ENCODE measurements around the gene WDTC1.

Gene WDTC1

DNA sequence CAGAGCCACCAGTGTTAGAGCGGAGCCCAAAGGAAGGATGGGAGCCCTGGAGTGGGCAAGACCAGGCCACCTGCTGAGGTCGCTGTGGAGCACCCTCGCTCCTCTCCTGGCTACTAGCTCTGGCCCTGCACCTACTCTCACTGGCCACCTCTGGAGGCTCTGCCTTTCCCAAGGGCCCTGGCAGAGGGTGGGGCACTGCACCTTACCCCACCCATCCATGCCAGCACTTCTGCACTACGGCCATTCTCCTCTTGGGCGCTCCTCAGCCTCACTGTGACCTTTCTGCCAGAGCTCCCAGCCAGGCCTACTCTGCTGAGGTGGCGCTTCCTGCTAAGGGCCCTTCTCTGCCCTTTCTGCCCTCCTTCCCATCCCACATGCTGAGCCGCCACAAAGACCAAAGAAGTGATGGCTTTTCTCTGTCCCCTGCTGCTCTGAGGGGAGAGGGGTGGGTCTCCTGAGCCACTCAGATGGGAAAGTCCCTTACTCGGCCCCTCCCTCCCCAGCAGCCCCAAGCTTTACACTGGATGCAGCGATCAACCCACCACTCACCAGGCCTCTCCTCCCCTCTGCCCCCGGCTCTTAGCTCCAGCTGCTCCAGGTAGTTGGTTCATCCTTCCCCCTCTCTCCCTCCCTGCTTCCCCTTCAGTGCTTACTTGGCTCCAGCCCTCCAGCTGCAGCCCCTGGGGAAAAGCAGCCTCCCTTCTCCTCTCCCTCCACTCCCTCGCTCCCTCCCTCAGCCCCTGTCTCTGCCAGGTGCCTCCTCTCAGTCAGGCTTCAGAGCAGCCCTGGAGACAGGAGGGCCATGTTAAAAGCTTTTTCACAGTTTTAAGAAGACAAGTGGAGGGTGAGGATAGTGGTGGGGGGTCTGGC lies 72.7 kb downstream of the WDTC1 start:
- Histone ChIP-seq H3K27me3 (ENCODE audit: insufficient read depth, poor library complexity, severe bottlenecking) (no peaks in the 10 kb centered on the region), H3K27ac (replicated peaks) (no peak overlapping the region), H3K4me3 (replicated peaks; ENCODE audit: insufficient read depth, low read length) (no peak overlapping the region)
- no peak for TF ChIP-seq GABPA (IDR thresholded peaks at IDR 0.05; ENCODE audit: low read depth)
- TF ChIP-seq SPI1 (IDR thresholded peaks at IDR 0.05; ENCODE audit: borderline replicate concordance, low read depth), result no peak
- TF ChIP-seq, protein P1, sequence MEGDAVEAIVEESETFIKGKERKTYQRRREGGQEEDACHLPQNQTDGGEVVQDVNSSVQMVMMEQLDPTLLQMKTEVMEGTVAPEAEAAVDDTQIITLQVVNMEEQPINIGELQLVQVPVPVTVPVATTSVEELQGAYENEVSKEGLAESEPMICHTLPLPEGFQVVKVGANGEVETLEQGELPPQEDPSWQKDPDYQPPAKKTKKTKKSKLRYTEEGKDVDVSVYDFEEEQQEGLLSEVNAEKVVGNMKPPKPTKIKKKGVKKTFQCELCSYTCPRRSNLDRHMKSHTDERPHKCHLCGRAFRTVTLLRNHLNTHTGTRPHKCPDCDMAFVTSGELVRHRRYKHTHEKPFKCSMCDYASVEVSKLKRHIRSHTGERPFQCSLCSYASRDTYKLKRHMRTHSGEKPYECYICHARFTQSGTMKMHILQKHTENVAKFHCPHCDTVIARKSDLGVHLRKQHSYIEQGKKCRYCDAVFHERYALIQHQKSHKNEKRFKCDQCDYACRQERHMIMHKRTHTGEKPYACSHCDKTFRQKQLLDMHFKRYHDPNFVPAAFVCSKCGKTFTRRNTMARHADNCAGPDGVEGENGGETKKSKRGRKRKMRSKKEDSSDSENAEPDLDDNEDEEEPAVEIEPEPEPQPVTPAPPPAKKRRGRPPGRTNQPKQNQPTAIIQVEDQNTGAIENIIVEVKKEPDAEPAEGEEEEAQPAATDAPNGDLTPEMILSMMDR (IDR thresholded peaks at IDR 0.05; ENCODE audit: insufficient read depth, low read length), result no peak
- TF ChIP-seq, protein P2, sequence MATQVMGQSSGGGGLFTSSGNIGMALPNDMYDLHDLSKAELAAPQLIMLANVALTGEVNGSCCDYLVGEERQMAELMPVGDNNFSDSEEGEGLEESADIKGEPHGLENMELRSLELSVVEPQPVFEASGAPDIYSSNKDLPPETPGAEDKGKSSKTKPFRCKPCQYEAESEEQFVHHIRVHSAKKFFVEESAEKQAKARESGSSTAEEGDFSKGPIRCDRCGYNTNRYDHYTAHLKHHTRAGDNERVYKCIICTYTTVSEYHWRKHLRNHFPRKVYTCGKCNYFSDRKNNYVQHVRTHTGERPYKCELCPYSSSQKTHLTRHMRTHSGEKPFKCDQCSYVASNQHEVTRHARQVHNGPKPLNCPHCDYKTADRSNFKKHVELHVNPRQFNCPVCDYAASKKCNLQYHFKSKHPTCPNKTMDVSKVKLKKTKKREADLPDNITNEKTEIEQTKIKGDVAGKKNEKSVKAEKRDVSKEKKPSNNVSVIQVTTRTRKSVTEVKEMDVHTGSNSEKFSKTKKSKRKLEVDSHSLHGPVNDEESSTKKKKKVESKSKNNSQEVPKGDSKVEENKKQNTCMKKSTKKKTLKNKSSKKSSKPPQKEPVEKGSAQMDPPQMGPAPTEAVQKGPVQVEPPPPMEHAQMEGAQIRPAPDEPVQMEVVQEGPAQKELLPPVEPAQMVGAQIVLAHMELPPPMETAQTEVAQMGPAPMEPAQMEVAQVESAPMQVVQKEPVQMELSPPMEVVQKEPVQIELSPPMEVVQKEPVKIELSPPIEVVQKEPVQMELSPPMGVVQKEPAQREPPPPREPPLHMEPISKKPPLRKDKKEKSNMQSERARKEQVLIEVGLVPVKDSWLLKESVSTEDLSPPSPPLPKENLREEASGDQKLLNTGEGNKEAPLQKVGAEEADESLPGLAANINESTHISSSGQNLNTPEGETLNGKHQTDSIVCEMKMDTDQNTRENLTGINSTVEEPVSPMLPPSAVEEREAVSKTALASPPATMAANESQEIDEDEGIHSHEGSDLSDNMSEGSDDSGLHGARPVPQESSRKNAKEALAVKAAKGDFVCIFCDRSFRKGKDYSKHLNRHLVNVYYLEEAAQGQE (IDR thresholded peaks at IDR 0.05; ENCODE audit: insufficient replicate concordance, low read depth), result no peak
- no peak for DNase-seq (ENCODE audit: low read depth in 1 of 2, low spot score in 1 of 2)

DNA sequence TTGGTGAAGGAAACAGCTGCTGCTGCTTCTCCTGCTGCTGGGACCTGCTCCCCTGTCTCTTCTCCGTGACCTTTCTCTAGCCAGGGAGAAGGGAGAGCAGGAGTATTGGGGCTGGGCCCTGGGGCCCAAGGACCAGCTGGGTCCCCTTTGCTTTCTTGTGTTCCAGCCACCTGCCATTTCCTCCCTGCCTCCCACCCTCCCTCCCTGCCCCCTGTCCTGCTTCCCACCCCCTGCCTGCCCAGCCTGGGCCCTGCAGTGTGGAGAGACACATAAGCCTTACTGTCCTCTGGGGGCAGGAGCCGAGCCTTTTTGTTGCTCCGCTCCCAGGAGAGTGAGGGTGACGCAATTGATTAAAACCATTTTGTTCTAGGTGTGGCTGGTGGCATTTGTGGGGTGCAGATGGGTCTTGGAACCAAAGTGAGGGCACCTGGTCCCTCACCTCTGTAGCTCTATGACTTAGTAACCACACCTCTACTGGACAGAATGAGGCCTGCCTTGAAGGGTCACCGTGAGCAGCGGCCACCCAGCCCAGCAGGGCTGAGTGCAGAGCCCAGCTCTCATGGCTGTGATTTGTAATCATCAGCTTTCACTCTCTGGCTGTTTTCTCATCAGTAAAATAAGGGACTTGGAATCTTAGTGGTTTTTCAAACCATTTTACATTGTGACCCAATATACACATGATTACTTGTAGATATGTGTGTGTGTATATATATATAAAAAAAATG lies 73.6 kb downstream of the WDTC1 start:
- H3K27me3 ChIP-seq (ENCODE audit: insufficient read depth, poor library complexity, severe bottlenecking), result no peaks in the 10 kb centered on the region
- no peak for DNase-seq (ENCODE audit: low read depth in 1 of 2, low spot score in 1 of 2)
- no peak overlapping the region for H3K4me3 ChIP-seq (replicated peaks; ENCODE audit: insufficient read depth, low read length)
- TF ChIP-seq, protein P1 (IDR thresholded peaks at IDR 0.05; ENCODE audit: insufficient read depth, low read length), result no peak
- TF ChIP-seq GABPA (IDR thresholded peaks at IDR 0.05; ENCODE audit: low read depth) (no peak), POLR2AphosphoS5 (IDR thresholded peaks at IDR 0.05; ENCODE audit: low read depth) (no peak), SPI1 (IDR thresholded peaks at IDR 0.05; ENCODE audit: borderline replicate concordance, low read depth) (no peak)
- TF ChIP-seq, protein P2 (IDR thresholded peaks at IDR 0.05; ENCODE audit: insufficient replicate concordance, low read depth), result no peak
- no peak overlapping the region for H3K27ac ChIP-seq (replicated peaks)

DNA sequence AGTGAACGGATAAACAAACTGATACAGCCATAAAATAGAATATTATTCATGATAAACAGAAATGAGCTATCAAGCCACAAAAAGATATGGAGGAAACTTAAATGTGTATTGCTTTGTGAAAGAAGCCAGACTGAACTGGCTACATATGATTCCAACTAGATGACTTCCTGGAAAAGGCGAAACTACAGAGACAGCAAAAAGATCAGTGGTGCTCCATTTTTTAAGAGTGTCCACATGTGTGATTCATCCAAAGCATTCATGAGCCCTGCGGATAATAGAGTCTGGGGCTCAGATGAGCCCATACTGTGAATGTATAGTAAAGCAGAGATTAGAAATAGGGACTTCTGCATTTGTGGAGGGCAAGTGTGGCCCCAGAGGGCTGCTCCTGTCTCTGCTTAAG lies 79.7 kb downstream of the WDTC1 start:
- Histone ChIP-seq H3K27me3 (ENCODE audit: insufficient read depth, poor library complexity, severe bottlenecking) (no peaks in the 10 kb centered on the region), H3K27ac (replicated peaks) (no peak overlapping the region), H3K4me3 (replicated peaks; ENCODE audit: insufficient read depth, low read length) (no peak overlapping the region)
- no peak for DNase-seq (ENCODE audit: low read depth in 1 of 2, low spot score in 1 of 2)
- no peak for TF ChIP-seq POLR2AphosphoS5 (IDR thresholded peaks at IDR 0.05; ENCODE audit: low read depth)
- no peak for TF ChIP-seq SPI1 (IDR thresholded peaks at IDR 0.05; ENCODE audit: borderline replicate concordance, low read depth)
- TF ChIP-seq GABPA (IDR thresholded peaks at IDR 0.05; ENCODE audit: low read depth), result no peak
- TF ChIP-seq, protein P1 (IDR thresholded peaks at IDR 0.05; ENCODE audit: insufficient read depth, low read length), result no peak
- TF ChIP-seq, protein P2 (IDR thresholded peaks at IDR 0.05; ENCODE audit: insufficient replicate concordance, low read depth), result no peak

All from HL-60 (cell line).